Stomach (tissue), 9 donors: ENCODE data around the gene RMDN3. TPM values are rescaled to one million over a fixed set of nuclear protein-coding genes. Genes with fewer than 3 reads are reported as not detected.

Source experiments
- DNase-seq, 2 donors: peaks; one replicate each; pipeline versions ENCODE4 v3.0.0 to v3.0.0-alpha.2; 2013 to 2019
- H3K27ac ChIP-seq, 5 donors: fragments of 200-600 bp in 4 of 5; sonication (generic) in 4 of 5; one replicate each; pipeline ENCODE4 v1.5.1; 2013 to 2019; ENCODE audit warnings: mild to moderate bottlenecking in 1 of 5, moderate library complexity in 1 of 5
- H3K27me3 ChIP-seq, 3 donors: fragments of 200-600 bp; sonication (generic); one replicate each; pipeline ENCODE4 v1.5.1; 2017 to 2019; ENCODE audit warnings: mixed run types in 1 of 3
- H3K36me3 ChIP-seq, 4 donors: fragments of 200-600 bp; sonication (generic); 1 replicate in 3 of 4; 2 replicates in 1 of 4; pipeline ENCODE4 v1.5.1; 2016 to 2019
- H3K4me1 ChIP-seq, 4 donors: fragments of 200-600 bp; sonication (generic); one replicate each; pipeline ENCODE4 v1.5.1; 2016 to 2019
- H3K4me3 ChIP-seq, 4 donors: fragments of 200-600 bp; sonication (generic) in 3 of 4; one replicate each; pipeline ENCODE4 v1.5.1; 2016 to 2019; ENCODE audit warnings: mild to moderate bottlenecking in 1 of 4
- H3K9me3 ChIP-seq, 4 donors: fragments of 200-600 bp; sonication (generic); one replicate each; pipeline ENCODE4 v1.5.1; 2016 to 2019
- CTCF ChIP-seq, 7 experiments: fragments of 450-650 bp in 4 of 7; fragments of 200-600 bp in 3 of 7; sonication (generic) in 3 of 7; IDR thresholded peaks; one replicate each; pipeline ENCODE4 v1.5.1; 2016 to 2019; ENCODE audit warnings: antibody characterized with exemption in 7 of 7, control low read depth in 2 of 7, mild to moderate bottlenecking in 1 of 7
- EP300 ChIP-seq: sonication (generic); formaldehyde crosslinking; IDR thresholded peaks from one replicate; pipeline ENCODE4 v1.6.1; 2017; ENCODE audit warnings: antibody characterized with exemption
- POLR2A ChIP-seq, 4 donors: fragments of 450-650 bp; IDR thresholded peaks; one replicate each; pipeline ENCODE4 v1.6.1; 2016; ENCODE audit warnings: antibody characterized with exemption in 4 of 4, control low read depth in 2 of 4, mild to moderate bottlenecking in 1 of 4, moderate library complexity in 1 of 4
- POLR2AphosphoS5 ChIP-seq, 3 donors: sonication (generic); formaldehyde crosslinking; IDR thresholded peaks; one replicate each; pipeline ENCODE4 v1.6.1; 2016; ENCODE audit warnings: antibody characterized with exemption in 3 of 3
- WGBS, 5 donors: extraction: QIAGEN DNeasy Blood & Tissue Kit in 3 of 5; methylation state at CpG; one replicate each; pipeline versions ENCODE4 v1.1.5 to v1.1.7; 2013 to 2018; 5-methylcytosine and 5-hydroxymethylcytosine counted together
- intact Hi-C: fragments of 100-400 bp; cut with DNase I; formaldehyde crosslinking; loops from one replicate; pipeline ENCODE4 v1.15.1; 2023; ENCODE audit warnings: low total_unique reads
- polyA plus RNA-seq, 3 donors: library from polyadenylated mRNA; stranded (reverse); fragments of 200-250 nt; gene quantifications; one replicate each; pipeline ENCODE4 v1.2.3, GENCODE V29; 2013
- total RNA-seq, 5 donors: library from RNA; depleted of rRNA; stranded (reverse); fragments of >200 nt; gene quantifications; one replicate each; pipeline versions ENCODE4 v1.1.0 to v1.2.3, GENCODE V29; 2014 to 2016
- donor health status: healthy with polysubstance abuse.
- donor health status: Bipolar disorder and iron deficiency.
- donor health status: healthy.

RMDN3 gene
- total and polyA plus RNA-seq, 8 donors, result 12.6 to 63.8 (median 25.2) TPM; not detected in 1

GRCh38 chr15:40754574-40754882 lies 526 bp downstream of the RMDN3 start:
- Histone ChIP-seq H3K9me3 (no peaks in the 10 kb centered on the region), H3K4me3 (peak overlapping the region; percentile 70 to 93 (median 82)), H3K27ac (peak overlapping the region; percentile 85 to 91 (median 88)), H3K4me1 (peaks cover 18 to 41% (median 30%) of the 10 kb centered on the region in 4 donors), H3K27me3 (no peaks in the 10 kb centered on the region), H3K36me3 (peaks cover 12 to 36% (median 27%) of the 10 kb centered on the region in 4 donors)
- peak; percentile 45 to 48 for DNase-seq
- 0 to 1% (median 0%) methylated on average over 9 to 22 of the region's 22 CpGs for WGBS, 5 donors
- intact Hi-C loops, result no loop called here
- TF ChIP-seq POLR2A (IDR thresholded peaks at IDR 0.05) (no peak), CTCF (IDR thresholded peaks at IDR 0.05) (no peak), EP300 (no peak), POLR2AphosphoS5 (IDR thresholded peaks at IDR 0.05) (no peak)

GRCh38 chr15:40751745-40752144 lies 3.3 kb downstream of the RMDN3 start:
- TF ChIP-seq CTCF (IDR thresholded peaks at IDR 0.05), result no peak
- no peak for TF ChIP-seq EP300
- no peak for TF ChIP-seq POLR2AphosphoS5 (IDR thresholded peaks at IDR 0.05)
- TF ChIP-seq POLR2A (IDR thresholded peaks at IDR 0.05), result no peak
- H3K9me3 ChIP-seq, result no peaks in the 10 kb centered on the region
- H3K4me1 ChIP-seq, result peaks cover 18 to 41% (median 30%) of the 10 kb centered on the region in 4 donors
- H3K27ac ChIP-seq, result no peak overlapping the region
- H3K36me3 ChIP-seq, result peaks cover 25 to 64% (median 55%) of the 10 kb centered on the region in 4 donors
- H3K4me3 ChIP-seq, result no peak overlapping the region
- WGBS, 5 donors, result 91 to 97% (median 94%) methylated on average over 9 to 12 of the region's 12 CpGs
- no peaks in the 10 kb centered on the region for H3K27me3 ChIP-seq
- DNase-seq, result no peak
- intact Hi-C loops, result no loop called here

- H3K27me3 ChIP-seq, result no peaks in the 10 kb centered on the region
- no peak for TF ChIP-seq POLR2AphosphoS5 (IDR thresholded peaks at IDR 0.05)
- DNase-seq, result no peak
- peaks cover 25 to 66% (median 57%) of the 10 kb centered on the region in 4 donors for H3K36me3 ChIP-seq
- intact Hi-C loops, result no loop called here
- H3K4me1 ChIP-seq, result peaks cover 18 to 43% (median 30%) of the 10 kb centered on the region in 4 donors
- H3K4me3 ChIP-seq, result no peak overlapping the region
- H3K9me3 ChIP-seq, result no peaks in the 10 kb centered on the region
- WGBS, 5 donors, result 58 to 75% (median 67%) methylated on average over 3 to 4 of the region's 4 CpGs
- no peak overlapping the region for H3K27ac ChIP-seq
Observed at GRCh38 chr15:40750885-40751284, 4.2 kb downstream of the RMDN3 start.

GRCh38 chr15:40749151-40749630 lies 5.9 kb downstream of the RMDN3 start:
- H3K36me3 ChIP-seq, result peaks cover 33 to 83% (median 74%) of the 10 kb centered on the region in 4 donors
- DNase-seq, result no peak
- peaks cover 15 to 39% (median 19%) of the 10 kb centered on the region in 4 donors for H3K4me1 ChIP-seq
- no peak overlapping the region for H3K4me3 ChIP-seq
- TF ChIP-seq POLR2AphosphoS5 (IDR thresholded peaks at IDR 0.05), result no peak
- TF ChIP-seq EP300, result no peak
- TF ChIP-seq CTCF (IDR thresholded peaks at IDR 0.05), result no peak
- TF ChIP-seq POLR2A (IDR thresholded peaks at IDR 0.05), result no peak
- no peaks in the 10 kb centered on the region for H3K27me3 ChIP-seq
- no peak overlapping the region for H3K27ac ChIP-seq
- WGBS, 5 donors, result 94 to 100% (median 96%) methylated on average over 4 of the region's 4 CpGs
- no peaks in the 10 kb centered on the region for H3K9me3 ChIP-seq
- intact Hi-C loops, result no loop called here
